Measurements from ENCODE around the gene COG1. TPM values are rescaled to one million over a fixed set of nuclear protein-coding genes. Genes with fewer than 3 reads are reported as not detected.

The COG1 gene
- total RNA-seq, 2 donors from 2014 or later: 34.8 to 42.5 TPM

GRCh38 chr17:73151916-73152632 lies 40.8 kb upstream of the COG1 start:
- 31 to 37% methylated on average over 9 of the region's 9 CpGs for WGBS, 2 donors
- Histone ChIP-seq H3K27ac (peak overlapping the region in 2 of 4 donors; percentile 8 to 10), H3K27me3 (no peaks in the 10 kb centered on the region), H3K9me3 (no peaks in the 10 kb centered on the region), H3K4me1 (peaks cover 20% of the 10 kb centered on the region), H3K4me3 (no peak overlapping the region), H3K36me3 (replicated peaks in 1 of 2; ENCODE audit: insufficient read depth in 1 of 2, low read depth in 2 of 2) (no peaks in the 10 kb centered on the region)
- DNase-seq (no peak), ATAC-seq (peak; percentile 60)
- intact Hi-C loops (cut with DNase I): no loop called here
- TF ChIP-seq CTCF (IDR thresholded peaks at IDR 0.05) (no peak), POLR2A (IDR thresholded peaks at IDR 0.05) (no peak)

- DNase-seq: peak in 1 of 4 donors; percentile 17
Observed at GRCh38 chr17:73155410-73156165, 37.3 kb upstream of the COG1 start.

GRCh38 chr17:73156166-73156840 lies 36.6 kb upstream of the COG1 start:
- WGBS, 2 donors: 16 to 19% methylated on average over 22 of the region's 22 CpGs
- TF ChIP-seq CTCF (IDR thresholded peaks at IDR 0.05): peak; percentile 76 to 91 (median 86)
- TF ChIP-seq POLR2A (IDR thresholded peaks at IDR 0.05): no peak
- intact Hi-C loops (cut with DNase I): no loop called here
- Histone ChIP-seq H3K4me3 (no peak overlapping the region), H3K27me3 (no peaks in the 10 kb centered on the region), H3K36me3 (replicated peaks in 1 of 2; ENCODE audit: insufficient read depth in 1 of 2, low read depth in 2 of 2) (no peaks in the 10 kb centered on the region), H3K27ac (no peak overlapping the region), H3K9me3 (no peaks in the 10 kb centered on the region), H3K4me1 (peaks cover 20% of the 10 kb centered on the region)
- ATAC-seq: peak; percentile 94
- peak; percentile 76 to 85 (median 80) for DNase-seq

More at GRCh38 chr17:73155410-73156165, 37.3 kb upstream of the COG1 start:
- Histone ChIP-seq H3K4me1 (peaks cover 20% of the 10 kb centered on the region), H3K4me3 (no peak overlapping the region), H3K27me3 (no peaks in the 10 kb centered on the region), H3K27ac (no peak overlapping the region), H3K36me3 (replicated peaks in 1 of 2; ENCODE audit: insufficient read depth in 1 of 2, low read depth in 2 of 2) (no peaks in the 10 kb centered on the region), H3K9me3 (no peaks in the 10 kb centered on the region)
- TF ChIP-seq POLR2A (IDR thresholded peaks at IDR 0.05) (no peak), CTCF (IDR thresholded peaks at IDR 0.05) (no peak)
- intact Hi-C loops (cut with DNase I): no loop called here
- 70 to 72% methylated on average over 11 to 15 of the region's 15 CpGs for WGBS, 2 donors
- no peak for ATAC-seq

GRCh38 chr17:73156887-73157520 lies 35.9 kb upstream of the COG1 start:
- 51 to 61% methylated on average over 8 of the region's 8 CpGs for WGBS, 2 donors
- intact Hi-C loops (cut with DNase I): no loop called here
- H3K27ac ChIP-seq: no peak overlapping the region
- no peak for DNase-seq
- H3K27me3 ChIP-seq: no peaks in the 10 kb centered on the region
- H3K36me3 ChIP-seq (replicated peaks in 1 of 2; ENCODE audit: insufficient read depth in 1 of 2, low read depth in 2 of 2): no peaks in the 10 kb centered on the region
- H3K4me1 ChIP-seq: peaks cover 13% of the 10 kb centered on the region
- no peaks in the 10 kb centered on the region for H3K9me3 ChIP-seq
- no peak overlapping the region for H3K4me3 ChIP-seq
- no peak for ATAC-seq
- TF ChIP-seq CTCF (IDR thresholded peaks at IDR 0.05) (no peak), POLR2A (IDR thresholded peaks at IDR 0.05) (no peak)

All from body of pancreas (tissue), 4 donors.